Adrenal gland (tissue), 5 donors: ENCODE results near the gene CSH2.
"Not testable (repeated sequence)": the region's sequence is repeated elsewhere in the genome, so short reads cannot be mapped to it uniquely, and the experiment has no call there.

Source experiments
- CTCF ChIP-seq, 6 experiments: fragments of 450-650 bp in 4 of 6; fragments of 200-600 bp in 2 of 6; sonication (generic) in 1 of 6; IDR thresholded peaks; 1 replicate in 5 of 6; 2 replicates in 1 of 6; pipeline versions ENCODE4 v1.5.1 to v1.8.0; 2016 to 2021; ENCODE audit warnings: antibody characterized with exemption in 6 of 6, mild to moderate bottlenecking in 2 of 6, moderate library complexity in 1 of 6
- POLR2A ChIP-seq, 2 donors: fragments of 450-650 bp; IDR thresholded peaks; one replicate each; pipeline ENCODE4 v1.6.1; 2017; ENCODE audit warnings: antibody characterized with exemption in 2 of 2, mild to moderate bottlenecking in 2 of 2, moderate library complexity in 1 of 2
- donor health status: DM: no; HTN: no; CAD: no.

GRCh38 chr17:63917206-63917605 is 43.7 kb upstream of the CSH2 start:
- TF ChIP-seq POLR2A, CTCF (IDR thresholded peaks at IDR 0.05): not testable (repeated sequence)
